IMR-90 (cell line): Measurements from ENCODE around the gene ST8SIA4. TPM values are rescaled to one million over a fixed set of nuclear protein-coding genes. Genes with fewer than 3 reads are reported as not detected.

Experiments
- ATAC-seq: fragments of 200-7000 bp; cut with Tn5 transposase; 2 replicates; pipeline ENCODE4 v1.9.1; 2020; ENCODE audit warnings: low read depth, mild to moderate bottlenecking, moderate library complexity
- BruUV-seq: library from RNA; stranded (reverse); fragments of 400-500 nt; replicated peaks from 2 replicates; lab custom pipeline; 2021; lab: Mats Ljungman, UMichigan
- CTCF ChIA-PET: fragments of 300-600 bp; formaldehyde crosslinking; extraction: SDS; loops from one replicate; lab custom pipeline; 2021; ENCODE audit warnings: antibody characterized with exemption; lab: Yijun Ruan, JAX
- POLR2A ChIA-PET: fragments of 300-600 bp; sonication (Branson Sonifier 250); formaldehyde crosslinking; loops from one replicate; lab custom pipeline; 2022; ENCODE audit warnings: antibody characterized with exemption; ENCODE audit not compliant: unreplicated experiment; lab: Charles Lee
- DNase-seq: peaks from one replicate; pipeline ENCODE4 v3.0.0; 2013
- H2AFZ ChIP-seq: replicated peaks from 2 replicates; pipeline ENCODE3; 2013; ENCODE audit warnings: low read length, mild to moderate bottlenecking; ENCODE audit not compliant: poor library complexity
- H2AK5ac ChIP-seq: 2 replicates; pipeline ENCODE4 v1.6.1; 2013; ENCODE audit warnings: low read depth, low read length, inconsistent platforms
- H2AK9ac ChIP-seq: replicated peaks from 2 replicates; pipeline ENCODE3; 2013; ENCODE audit warnings: mild to moderate bottlenecking, low read depth, low read length, moderate library complexity; ENCODE audit not compliant: poor library complexity
- H2BK120ac ChIP-seq: 2 replicates; pipeline ENCODE4 v1.6.1; 2013; ENCODE audit warnings: low read depth, low read length, inconsistent platforms
- H2BK15ac ChIP-seq: 3 replicates; pipeline ENCODE4 v1.6.1; 2013; ENCODE audit warnings: low read depth, low read length, inconsistent platforms
- H2BK20ac ChIP-seq: 2 replicates; pipeline ENCODE4 v1.6.1; 2013; ENCODE audit warnings: low read depth, mild to moderate bottlenecking, inconsistent platforms, low read length, moderate library complexity
- H2BK5ac ChIP-seq: 2 replicates; pipeline ENCODE4 v1.6.1; 2013; ENCODE audit warnings: mild to moderate bottlenecking, low read depth, low read length, inconsistent platforms; ENCODE audit not compliant: poor library complexity, severe bottlenecking
- H3K14ac ChIP-seq: replicated peaks from 2 replicates; pipeline ENCODE4 v1.6.1; 2013; ENCODE audit warnings: low read depth, low read length, inconsistent platforms
- H3K18ac ChIP-seq: 2 replicates; pipeline ENCODE4 v1.6.1; 2013; ENCODE audit warnings: low read depth, low read length, control low read depth
- H3K23ac ChIP-seq: 2 replicates; pipeline ENCODE4 v1.6.1; 2013; ENCODE audit warnings: low read depth, low read length, inconsistent platforms
- H3K27ac ChIP-seq: 2 replicates; pipeline ENCODE4 v1.5.1; 2013; ENCODE audit warnings: mild to moderate bottlenecking, control low read depth, low read length; ENCODE audit not compliant: insufficient read depth
- H3K27me3 ChIP-seq: 2 replicates; pipeline ENCODE4 v1.6.1; 2013; ENCODE audit warnings: low read length; ENCODE audit not compliant: control insufficient read depth, insufficient read depth
- H3K36me3 ChIP-seq: 2 replicates; pipeline ENCODE4 v1.6.1; 2013; ENCODE audit warnings: low read length, mixed read lengths; ENCODE audit not compliant: control insufficient read depth, insufficient read depth
- H3K4ac ChIP-seq: 2 replicates; pipeline ENCODE4 v1.6.1; 2013; ENCODE audit warnings: low read depth, low read length, inconsistent platforms
- H3K4me1 ChIP-seq: 2 replicates; pipeline ENCODE4 v1.6.1; 2013; ENCODE audit warnings: low read length, mixed read lengths; ENCODE audit not compliant: control insufficient read depth, insufficient read depth
- H3K4me2 ChIP-seq: 2 replicates; pipeline ENCODE4 v1.6.1; 2013; ENCODE audit warnings: low read depth, mild to moderate bottlenecking, control low read depth, low read length, moderate library complexity
- H3K4me3 ChIP-seq: 2 replicates; pipeline ENCODE4 v1.5.1; 2013; ENCODE audit warnings: low read depth, mild to moderate bottlenecking, control low read depth, low read length, moderate library complexity; ENCODE audit not compliant: insufficient read depth
- H3K56ac ChIP-seq: 2 replicates; pipeline ENCODE4 v1.6.1; 2013; ENCODE audit warnings: low read length, inconsistent platforms; ENCODE audit not compliant: insufficient read depth; ENCODE audit errors: extremely low read depth
- H3K79me1 ChIP-seq, 2 experiments: 2 replicates each; pipeline ENCODE4 v1.6.1; 2013; ENCODE audit warnings: low read length in 2 of 2, inconsistent platforms in 1 of 2, low read depth in 1 of 2
- H3K9ac ChIP-seq: 2 replicates; pipeline ENCODE4 v1.6.1; 2013; ENCODE audit warnings: low read depth, low read length, control low read depth
- H3K9me1 ChIP-seq: 2 replicates; pipeline ENCODE4 v1.6.1; 2013; ENCODE audit warnings: low read length, inconsistent platforms; ENCODE audit not compliant: insufficient read depth
- H3K9me3 ChIP-seq: 2 replicates; pipeline ENCODE4 v1.6.1; 2013; ENCODE audit warnings: low read length; ENCODE audit not compliant: control insufficient read depth, insufficient read depth
- H4K20me1 ChIP-seq: 2 replicates; pipeline ENCODE4 v1.6.1; 2013; ENCODE audit warnings: low read length, inconsistent platforms; ENCODE audit not compliant: insufficient read depth
- H4K5ac ChIP-seq: 2 replicates; pipeline ENCODE4 v1.6.1; 2013; ENCODE audit warnings: mild to moderate bottlenecking, low read depth, low read length, control low read depth
- H4K8ac ChIP-seq, 2 experiments: 2 replicates each; pipeline ENCODE4 v1.6.1; 2013; ENCODE audit warnings: low read depth in 2 of 2, low read length in 2 of 2, control low read depth in 1 of 2, inconsistent platforms in 1 of 2
- H4K91ac ChIP-seq: 2 replicates; pipeline ENCODE4 v1.6.1; 2013; ENCODE audit warnings: low read depth, low read length, inconsistent platforms; ENCODE audit not compliant: insufficient read depth
- BHLHE40 ChIP-seq: fragments of 150-350 bp; IDR thresholded peaks from 2 replicates; pipeline ENCODE4 v1.6.1; 2016; ENCODE audit warnings: mild to moderate bottlenecking, low read depth, low read length
- CEBPB ChIP-seq: IDR thresholded peaks from 2 replicates; pipeline ENCODE4 v1.6.1; 2012; ENCODE audit warnings: low read depth, low read length, improper control_type of control experiment
- CHD1 ChIP-seq: IDR thresholded peaks from 2 replicates; pipeline ENCODE4 v1.6.1; 2012; ENCODE audit warnings: low read depth, low read length, improper control_type of control experiment
- CTCF ChIP-seq: conservative IDR thresholded peaks from 2 replicates; pipeline ENCODE4 v1.5.1; 2012; ENCODE audit warnings: mild to moderate bottlenecking, low read depth, low read length, improper control_type of control experiment
- ELK1 ChIP-seq: fragments of 150-350 bp; IDR thresholded peaks from 2 replicates; pipeline ENCODE4 v1.6.1; 2016; ENCODE audit warnings: low read depth, mild to moderate bottlenecking, low read length, moderate library complexity, borderline replicate concordance
- FOS ChIP-seq: fragments of 150-350 bp; IDR thresholded peaks from 2 replicates; pipeline ENCODE4 v1.6.1; 2016; ENCODE audit warnings: low read depth, low read length
- MAFK ChIP-seq: IDR thresholded peaks from 2 replicates; pipeline ENCODE4 v1.6.1; 2012; ENCODE audit warnings: low read depth, low read length, improper control_type of control experiment
- MXI1 ChIP-seq: IDR thresholded peaks from 2 replicates; pipeline ENCODE4 v1.6.1; 2012; ENCODE audit warnings: low read depth, mild to moderate bottlenecking, low read length, moderate library complexity, borderline replicate concordance
- NFE2L2 ChIP-seq: fragments of 150-350 bp; IDR thresholded peaks from 2 replicates; pipeline ENCODE4 v1.6.1; 2016; ENCODE audit warnings: low read depth, mild to moderate bottlenecking, low read length
- POLR2A ChIP-seq: IDR thresholded peaks from 2 replicates; pipeline ENCODE4 v1.6.1; 2012; ENCODE audit warnings: mild to moderate bottlenecking, low read depth, low read length
- RAD21 ChIP-seq: IDR thresholded peaks from 2 replicates; pipeline ENCODE4 v1.6.1; 2012; ENCODE audit warnings: low read length, improper control_type of control experiment
- RCOR1 ChIP-seq: IDR thresholded peaks from 2 replicates; pipeline ENCODE4 v1.6.1; 2012; ENCODE audit warnings: mild to moderate bottlenecking, low read length, improper control_type of control experiment; ENCODE audit not compliant: insufficient replicate concordance
- RFX5 ChIP-seq: IDR thresholded peaks from 2 replicates; pipeline ENCODE4 v1.8.0; 2012; ENCODE audit warnings: low read depth, mild to moderate bottlenecking, low read length, moderate library complexity
- SMC3 ChIP-seq: fragments of 150-350 bp; IDR thresholded peaks from 2 replicates; pipeline ENCODE4 v1.6.1; 2016; ENCODE audit warnings: low read depth, mild to moderate bottlenecking, antibody characterized with exemption, low read length, moderate library complexity
- USF2 ChIP-seq: fragments of 150-350 bp; IDR thresholded peaks from 2 replicates; pipeline ENCODE4 v1.6.1; 2017; ENCODE audit warnings: mild to moderate bottlenecking, antibody characterized with exemption, low read length, low read depth
- WGBS, 2 experiments: methylation state at CpG; one replicate each; pipeline versions ENCODE4 v1.1.5 to v1.1.7; 2013; ENCODE audit warnings: missing lambda C conversion rate in 2 of 2; ENCODE audit not compliant: insufficient read length in 1 of 2; ENCODE audit errors: extremely low coverage in 2 of 2; 5-methylcytosine and 5-hydroxymethylcytosine counted together
- dilution Hi-C: fragments of 300-500 bp; cut with HindIII; formaldehyde crosslinking; loops from one replicate; pipeline ENCODE4 v1.14.3; 2018; ENCODE audit warnings: low sequenced_read_pairs; ENCODE audit not compliant: unreplicated experiment
- in situ Hi-C: fragments of 300-500 bp; cut with MboI; formaldehyde crosslinking; loops from 3 replicates; pipeline ENCODE4 v1.14.3; 2019; ENCODE audit warnings: low sequenced_read_pairs, inconsistent platforms, mixed read lengths
- intact Hi-C: fragments of 100-400 bp; cut with micrococcal nuclease; formaldehyde crosslinking; loops from 2 replicates; pipeline ENCODE4 v1.10.0; 2022
- polyA plus RNA-seq, 3 experiments: library from polyadenylated mRNA; depleted of rRNA; stranded (reverse); fragments of >200 nt; gene quantifications; 2 replicates each; pipeline ENCODE4 v1.2.3, GENCODE V29; 2012; ENCODE audit warnings: low replicate concordance in 1 of 3
- total RNA-seq: library from RNA; depleted of rRNA; stranded (reverse); fragments of >200 nt; gene quantifications from 2 replicates; pipeline ENCODE4 v1.2.3, GENCODE V29; 2012

Gene ST8SIA4
- total and polyA plus RNA-seq, 2 of the 4 experiments (the other 2 are of a cell fraction): 0.02 to 0.18 TPM

GRCh38 chr5:100901821-100902341 lies 1.2 kb downstream of the ST8SIA4 start:
- H2BK15ac ChIP-seq: no peak overlapping the region
- in situ Hi-C loops: no loop called here
- H4K5ac ChIP-seq: no peak overlapping the region
- no peak overlapping the region for H3K9ac ChIP-seq
- no peaks in the 10 kb centered on the region for H3K9me1 ChIP-seq
- DNase-seq (no peak), ATAC-seq (no peak)
- H3K23ac ChIP-seq: no peak overlapping the region
- no peak overlapping the region for H3K27ac ChIP-seq
- no peak overlapping the region for H4K91ac ChIP-seq
- no peak overlapping the region for H3K56ac ChIP-seq
- CTCF ChIA-PET: no interaction called here
- H2BK120ac ChIP-seq: no peak overlapping the region
- intact Hi-C loops: no loop called here
- no CpG with 5 or more reads among the region's 9 CpGs for WGBS, 2 experiments
- no peak overlapping the region for H3K18ac ChIP-seq
- TF ChIP-seq MAFK: no peak
- no peak for TF ChIP-seq NFE2L2
- TF ChIP-seq RCOR1: no peak
- TF ChIP-seq USF2: no peak
- TF ChIP-seq SMC3: no peak
- no peak for TF ChIP-seq RFX5
- no peak for TF ChIP-seq FOS
- TF ChIP-seq POLR2A: no peak
- no peak for TF ChIP-seq CTCF
- no peak for TF ChIP-seq ELK1
- TF ChIP-seq MXI1: no peak
- no peak for TF ChIP-seq CEBPB
- TF ChIP-seq RAD21: no peak
- no peak for TF ChIP-seq CHD1
- no peak for TF ChIP-seq BHLHE40
- peaks cover 26% of the 10 kb centered on the region for H3K27me3 ChIP-seq
- no peaks in the 10 kb centered on the region for H3K36me3 ChIP-seq
- dilution Hi-C loops: no loop called here
- no peak overlapping the region; the same call in 1 of the 2 replicates for H3K4me2 ChIP-seq
- no peak overlapping the region for H2BK5ac ChIP-seq
- no peak overlapping the region for H3K14ac ChIP-seq
- no TSS peak for BruUV-seq
- no peaks in the 10 kb centered on the region for H3K4me1 ChIP-seq
- H2AK9ac ChIP-seq: no peak overlapping the region
- H2AK5ac ChIP-seq: no peak overlapping the region
- H2BK20ac ChIP-seq: no peak overlapping the region
- H3K4me3 ChIP-seq: no peak overlapping the region
- no peaks in the 10 kb centered on the region for H3K79me1 ChIP-seq
- H2AFZ ChIP-seq: no peak overlapping the region
- no peaks in the 10 kb centered on the region for H3K9me3 ChIP-seq
- H4K20me1 ChIP-seq: no peaks in the 10 kb centered on the region
- H4K8ac ChIP-seq: no peak overlapping the region
- POLR2A ChIA-PET: no interaction called here
- H3K4ac ChIP-seq: no peak overlapping the region
